Fibroblast of lung (primary cell): Measurements from ENCODE around the gene TEAD3.

ENCODE experiments used
- CTCF ChIP-seq, 2 donors: IDR thresholded peaks in 1 of 2; conservative IDR thresholded peaks in 1 of 2; 1 replicate in 1 of 2; 2 replicates in 1 of 2; pipeline ENCODE4 v1.5.1; 2011 to 2012; ENCODE audit warnings: low read length in 2 of 2, control low read depth in 1 of 2, inconsistent platforms in 1 of 2, low read depth in 1 of 2, mild to moderate bottlenecking in 1 of 2
- EZH2 ChIP-seq: IDR thresholded peaks from 2 replicates; pipeline ENCODE4 v1.5.1; 2012; ENCODE audit warnings: low read length, control low read depth, mild to moderate bottlenecking; ENCODE audit errors: missing control alignments

- TF ChIP-seq CTCF (conservative IDR thresholded peaks at IDR 0.05 in 1 of 2, IDR thresholded peaks at IDR 0.05 in 1 of 2; ENCODE audit: low read depth in 1 of 2, low read length in 2 of 2) (no peak), EZH2 (no peak)
Measured at GRCh38 chr6:35486005-35486925, 10.6 kb downstream of the TEAD3 start.
